Subcutaneous abdominal adipose tissue (tissue), 5 donors: ENCODE data around the gene LIPA.
A peak's percentile ranks its signal among the peaks of the same experiment; 100 is the strongest.
"Not testable (repeated sequence)": the region's sequence is repeated elsewhere in the genome, so short reads cannot be mapped to it uniquely, and the experiment has no call there.

Experiments
- H3K27ac ChIP-seq: one replicate; pipeline ENCODE4 v1.7.0; 2013; ENCODE audit warnings: low read depth, mild to moderate bottlenecking, inconsistent platforms, low read length, moderate library complexity
- H3K27me3 ChIP-seq, 5 donors: one replicate each; pipeline ENCODE4 v1.7.0; 2013; ENCODE audit warnings: low read length in 5 of 5, inconsistent platforms in 1 of 5; ENCODE audit not compliant: control insufficient read depth in 5 of 5, insufficient read depth in 4 of 5
- H3K36me3 ChIP-seq, 5 donors: one replicate each; pipeline ENCODE4 v1.7.0; 2013; ENCODE audit warnings: low read length in 5 of 5; ENCODE audit not compliant: control insufficient read depth in 5 of 5, insufficient read depth in 5 of 5
- H3K4me1 ChIP-seq, 5 donors: one replicate each; pipeline ENCODE4 v1.7.0; 2013; ENCODE audit warnings: low read length in 5 of 5, mild to moderate bottlenecking in 3 of 5, moderate library complexity in 1 of 5; ENCODE audit not compliant: control insufficient read depth in 5 of 5, insufficient read depth in 5 of 5
- H3K4me3 ChIP-seq, 5 donors: one replicate each; pipeline ENCODE4 v1.7.0; 2013; ENCODE audit warnings: low read length in 5 of 5, low read depth in 1 of 5
- H3K9ac ChIP-seq, 5 donors: one replicate each; pipeline ENCODE4 v1.7.0; 2013; ENCODE audit warnings: low read length in 5 of 5, mild to moderate bottlenecking in 4 of 5, moderate library complexity in 3 of 5
- H3K9me3 ChIP-seq, 5 donors: one replicate each; pipeline ENCODE4 v1.7.0; 2013; ENCODE audit warnings: low read length in 5 of 5; ENCODE audit not compliant: control insufficient read depth in 5 of 5
- donor health status: healthy.
- donor health status: healthy.
- donor health status: healthy.
- donor health status: healthy.
- donor health status: healthy.

LIPA gene

GRCh38 chr10:89256962-89257361 is 5.4 kb upstream of the LIPA start:
- H3K27me3 ChIP-seq = no peaks in the 10 kb centered on the region
- H3K4me3 ChIP-seq = no peak overlapping the region
- H3K9me3 ChIP-seq = no peaks in the 10 kb centered on the region
- no peaks in the 10 kb centered on the region for H3K36me3 ChIP-seq
- peaks cover 0 to 13% (median 11%) of the 10 kb centered on the region in 5 donors for H3K4me1 ChIP-seq
- H3K9ac ChIP-seq = no peak overlapping the region
- no peak overlapping the region for H3K27ac ChIP-seq

- Histone ChIP-seq H3K27ac (no peak overlapping the region), H3K4me3 (no peak overlapping the region), H3K9ac (no peak overlapping the region), H3K27me3 (no peaks in the 10 kb centered on the region), H3K36me3 (no peaks in the 10 kb centered on the region), H3K4me1 (peaks cover 0 to 17% (median 12%) of the 10 kb centered on the region in 5 donors), H3K9me3 (no peaks in the 10 kb centered on the region)
Measured at GRCh38 chr10:89256340-89256739, 4.8 kb upstream of the LIPA start.

GRCh38 chr10:89255793-89256192 is 4.2 kb upstream of the LIPA start:
- Histone ChIP-seq H3K27ac (no peak overlapping the region), H3K4me3 (no peak overlapping the region)

GRCh38 chr10:89255091-89255579 is 3.6 kb upstream of the LIPA start:
- H3K4me3 ChIP-seq, H3K27me3 ChIP-seq, H3K9ac ChIP-seq, H3K36me3 ChIP-seq, H3K27ac ChIP-seq, H3K9me3 ChIP-seq: not testable (repeated sequence)
- peaks cover 0 to 24% (median 19%) of the 10 kb centered on the region in 5 donors for H3K4me1 ChIP-seq

More at GRCh38 chr10:89255793-89256192, 4.2 kb upstream of the LIPA start:
- H3K4me1 ChIP-seq = peaks cover 0 to 22% (median 17%) of the 10 kb centered on the region in 5 donors
- no peaks in the 10 kb centered on the region for H3K9me3 ChIP-seq
- H3K36me3 ChIP-seq = no peaks in the 10 kb centered on the region
- H3K9ac ChIP-seq = no peak overlapping the region
- no peaks in the 10 kb centered on the region for H3K27me3 ChIP-seq

- H3K4me3 ChIP-seq = peak overlapping the region; percentile 22 to 95 (median 90)
- H3K27me3 ChIP-seq = no peaks in the 10 kb centered on the region
- peaks cover 0 to 28% (median 20%) of the 10 kb centered on the region in 5 donors for H3K4me1 ChIP-seq
- H3K36me3 ChIP-seq = no peaks in the 10 kb centered on the region
- H3K9me3 ChIP-seq = no peaks in the 10 kb centered on the region
- no peak overlapping the region for H3K27ac ChIP-seq
- H3K9ac ChIP-seq = no peak overlapping the region
Measured at GRCh38 chr10:89252225-89252585, 630 bp upstream of the LIPA start.

DNA sequence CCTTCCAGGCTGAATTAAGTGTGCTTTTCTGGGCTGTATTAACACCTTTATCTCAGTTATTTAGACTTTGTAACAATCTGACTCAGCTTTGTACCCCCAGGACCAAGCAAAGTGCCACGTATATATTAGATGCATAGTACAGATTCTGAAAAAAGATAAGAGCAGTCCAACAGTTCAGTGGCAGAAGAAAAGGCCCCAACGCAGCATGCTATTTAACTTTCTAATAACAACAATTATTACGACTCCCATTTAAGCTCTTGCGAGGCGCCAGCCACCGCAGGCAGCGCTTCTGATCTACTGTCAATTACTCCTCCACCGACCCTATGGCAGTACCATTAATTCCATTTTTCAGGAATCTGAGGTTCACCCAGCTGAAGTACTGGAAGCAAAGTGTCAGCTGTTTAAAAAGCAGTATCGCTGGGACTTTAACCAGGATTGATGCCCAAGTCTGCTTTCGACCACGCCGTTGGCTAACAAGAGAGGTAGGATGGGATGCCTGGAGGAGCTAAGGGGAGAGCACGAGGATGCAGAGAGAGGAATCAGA is 638 bp downstream of the LIPA start:
- peak overlapping the region; percentile 29 to 89 (median 74) for H3K9ac ChIP-seq
- H3K36me3 ChIP-seq = no peaks in the 10 kb centered on the region
- H3K27me3 ChIP-seq = no peaks in the 10 kb centered on the region
- H3K9me3 ChIP-seq = no peaks in the 10 kb centered on the region
- H3K27ac ChIP-seq = peak overlapping the region; percentile 68
- peaks cover 0 to 24% (median 17%) of the 10 kb centered on the region in 5 donors for H3K4me1 ChIP-seq
- peak overlapping the region; percentile 82 to 95 (median 92) for H3K4me3 ChIP-seq

GRCh38 chr10:89248990-89249389 is 2.6 kb downstream of the LIPA start:
- peaks cover 0 to 35% (median 24%) of the 10 kb centered on the region in 5 donors for H3K4me1 ChIP-seq
- no peaks in the 10 kb centered on the region for H3K27me3 ChIP-seq
- H3K9ac ChIP-seq = no peak overlapping the region
- H3K27ac ChIP-seq = no peak overlapping the region
- no peaks in the 10 kb centered on the region for H3K9me3 ChIP-seq
- no peak overlapping the region for H3K4me3 ChIP-seq
- no peaks in the 10 kb centered on the region for H3K36me3 ChIP-seq

DNA sequence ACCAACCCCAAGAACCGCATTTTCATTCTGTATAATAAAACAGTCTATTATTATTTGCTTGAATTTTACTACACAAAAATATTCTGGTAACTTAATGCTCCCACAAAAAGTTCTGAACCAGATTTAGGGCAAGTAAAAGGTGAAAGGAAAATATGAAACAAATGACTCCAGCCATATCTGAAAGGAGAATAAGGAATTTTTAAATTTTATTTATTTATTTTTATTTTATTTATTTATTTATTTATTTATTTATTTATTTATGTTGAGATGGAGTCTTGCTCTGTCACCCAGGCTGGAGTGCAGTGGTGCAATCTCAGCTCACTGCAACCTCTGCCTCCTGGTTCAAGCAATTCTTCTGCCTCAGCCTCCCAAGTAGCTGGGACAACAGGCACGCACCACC is 4.0 kb downstream of the LIPA start:
- H3K27me3 ChIP-seq, H3K27ac ChIP-seq, H3K4me3 ChIP-seq, H3K9me3 ChIP-seq, H3K9ac ChIP-seq, H3K36me3 ChIP-seq: not testable (repeated sequence)
- H3K4me1 ChIP-seq = peaks cover 0 to 48% (median 34%) of the 10 kb centered on the region in 5 donors

- Histone ChIP-seq H3K27me3 (no peaks in the 10 kb centered on the region), H3K9me3 (no peaks in the 10 kb centered on the region), H3K4me3 (no peak overlapping the region), H3K36me3 (no peaks in the 10 kb centered on the region), H3K27ac (peak overlapping the region; percentile 61), H3K9ac (peak overlapping the region in 1 of 5 donors; percentile 33), H3K4me1 (peaks cover 7 to 58% (median 40%) of the 10 kb centered on the region in 5 donors)
Measured at GRCh38 chr10:89245802-89246201, 5.8 kb downstream of the LIPA start.

DNA sequence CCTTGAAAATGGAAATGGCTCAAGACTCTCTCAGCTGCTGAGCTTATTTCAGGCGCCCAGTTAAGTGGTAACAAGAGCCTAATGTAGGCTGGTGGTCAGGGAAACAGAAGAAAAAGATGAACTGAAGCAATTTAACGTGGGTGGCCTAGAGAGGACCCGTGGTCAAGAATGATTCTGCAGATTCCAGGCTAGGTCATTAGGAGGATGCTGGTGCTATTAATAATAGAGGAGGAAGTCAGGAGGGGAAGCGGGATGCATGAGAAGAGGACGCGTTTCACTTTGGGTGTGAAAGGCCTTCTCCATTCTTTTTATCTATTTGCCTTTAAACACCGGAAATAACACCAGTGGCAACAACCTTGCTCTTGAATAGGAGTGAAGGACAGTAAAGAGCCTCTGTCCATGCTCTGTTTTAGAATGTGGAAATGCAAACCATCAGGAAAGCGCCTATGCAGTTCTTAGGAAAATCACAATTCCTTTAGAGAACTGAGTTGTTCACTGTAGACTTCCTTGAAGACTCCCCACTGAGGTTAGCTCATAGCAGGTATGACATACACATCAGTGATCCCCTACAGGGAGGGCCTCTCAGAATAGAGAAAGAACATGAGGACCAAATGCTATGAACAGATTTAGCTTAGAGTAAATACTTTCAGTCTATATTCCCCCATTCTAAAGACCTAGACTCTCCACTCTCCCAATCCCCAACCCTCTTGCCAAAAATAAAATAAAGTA is 8.6 kb downstream of the LIPA start:
- Histone ChIP-seq H3K9me3 (no peaks in the 10 kb centered on the region), H3K4me1 (peaks cover 7 to 55% (median 40%) of the 10 kb centered on the region in 5 donors), H3K27me3 (no peaks in the 10 kb centered on the region), H3K9ac (no peak overlapping the region), H3K27ac (peak overlapping the region; percentile 88), H3K36me3 (peaks cover 3 to 12% (median 9%) of the 10 kb centered on the region in 5 donors), H3K4me3 (no peak overlapping the region)
